Activated T-cell treated with anti-CD3 and anti-CD28 coated beads for 24 hours (primary cell): ENCODE data around the gene EPG5.
"Not testable (repeated sequence)": the region's sequence is repeated elsewhere in the genome, so short reads cannot be mapped to it uniquely, and the experiment has no call there.

Experiments used
- DNase-seq: peaks from one replicate; pipeline ENCODE4 v3.0.0-alpha.2; 2020; ENCODE audit warnings: low read depth

The EPG5 gene

DNA sequence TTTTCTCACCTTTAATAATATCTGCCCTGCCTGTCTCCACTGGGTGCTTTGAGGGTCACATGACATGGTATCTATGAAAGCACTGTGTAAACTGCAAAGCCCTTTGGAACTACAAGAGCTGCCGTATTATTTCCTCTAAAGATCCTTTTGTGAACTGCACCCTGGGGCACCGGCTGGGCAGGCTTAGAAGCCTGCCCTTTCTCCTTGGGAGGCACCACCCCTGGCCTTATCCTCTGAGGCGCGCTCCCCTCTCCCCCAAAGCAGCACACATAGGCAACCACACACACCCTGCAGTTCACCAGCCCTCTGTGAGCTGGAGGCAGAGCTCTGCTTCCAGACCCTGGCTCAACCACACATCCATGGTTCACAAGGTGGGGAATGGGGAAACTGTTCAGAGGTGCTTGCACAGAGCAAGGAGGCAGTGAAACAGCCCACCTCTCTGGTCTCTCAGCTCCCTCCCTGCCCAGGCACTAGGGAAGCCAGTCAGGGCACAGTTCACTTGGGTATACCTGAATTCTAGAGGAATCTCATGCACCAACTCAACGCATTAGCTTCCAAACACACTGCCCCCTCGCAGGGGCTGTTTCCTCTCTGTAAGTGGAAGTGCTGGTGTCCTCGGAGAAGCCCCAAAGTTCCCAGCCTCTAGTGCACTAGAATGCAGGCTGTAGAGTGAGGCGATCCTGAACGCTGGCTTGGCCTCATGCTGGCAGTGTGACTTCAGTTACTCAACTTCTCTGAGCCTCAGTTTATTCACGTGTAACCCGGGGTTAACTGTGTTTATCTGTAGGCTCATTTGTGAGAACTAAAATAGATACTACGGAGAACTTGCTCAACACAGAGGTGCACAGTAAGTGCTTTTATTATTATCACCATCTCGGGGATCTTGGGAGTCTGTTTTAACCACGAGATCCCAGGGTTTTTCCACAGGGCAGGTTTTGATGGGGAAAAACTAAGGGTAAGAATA lies 130.6 kb downstream of the EPG5 start:
- DNase-seq, result no peak

- DNase-seq, result no peak
Observed at GRCh38 chr18:45835057-45835636, 132.0 kb downstream of the EPG5 start.

- no peak for DNase-seq
Observed at GRCh38 chr18:45834306-45834705, 132.8 kb downstream of the EPG5 start.

- no peak for DNase-seq
Observed at GRCh38 chr18:45833846-45834245, 133.3 kb downstream of the EPG5 start.

DNA sequence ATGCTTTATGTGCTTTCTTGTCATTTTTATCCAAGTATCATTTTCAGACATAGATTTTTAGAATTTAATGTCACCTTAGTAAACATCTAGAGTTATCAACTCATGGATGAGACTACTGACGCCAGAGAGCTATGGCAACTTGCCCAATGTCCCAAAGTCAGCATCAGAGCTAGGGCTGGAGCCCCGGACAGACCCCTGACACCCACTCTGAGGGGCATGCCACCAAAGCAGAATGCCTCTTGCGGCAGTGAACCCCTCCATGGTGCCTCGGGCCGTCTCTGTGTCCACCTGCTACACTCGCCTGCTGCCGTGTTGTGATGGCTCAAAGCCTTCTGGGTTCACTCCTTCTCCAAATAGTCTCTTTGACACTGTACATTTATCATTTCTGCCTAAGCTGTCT lies 136.2 kb downstream of the EPG5 start:
- no peak for DNase-seq

DNA sequence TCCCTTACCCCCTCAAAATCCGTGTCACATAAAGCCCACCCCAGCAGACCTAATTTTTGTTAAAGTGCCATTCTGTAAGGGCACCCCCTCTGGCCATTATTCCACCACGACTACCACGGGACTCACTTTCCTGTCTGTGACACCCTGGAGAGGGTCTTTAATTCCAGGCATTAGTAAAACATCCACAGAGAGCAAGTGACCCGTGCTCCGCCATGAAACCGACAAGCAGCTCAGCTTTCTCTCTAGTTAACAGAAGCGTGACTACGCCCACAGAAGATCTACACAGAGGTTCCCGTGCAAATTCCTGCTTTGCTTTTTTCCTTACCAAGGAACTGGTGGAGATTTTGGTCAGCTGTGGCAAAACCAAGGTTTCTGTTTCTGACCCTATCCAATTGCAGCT lies 137.3 kb downstream of the EPG5 start:
- no peak for DNase-seq

DNA sequence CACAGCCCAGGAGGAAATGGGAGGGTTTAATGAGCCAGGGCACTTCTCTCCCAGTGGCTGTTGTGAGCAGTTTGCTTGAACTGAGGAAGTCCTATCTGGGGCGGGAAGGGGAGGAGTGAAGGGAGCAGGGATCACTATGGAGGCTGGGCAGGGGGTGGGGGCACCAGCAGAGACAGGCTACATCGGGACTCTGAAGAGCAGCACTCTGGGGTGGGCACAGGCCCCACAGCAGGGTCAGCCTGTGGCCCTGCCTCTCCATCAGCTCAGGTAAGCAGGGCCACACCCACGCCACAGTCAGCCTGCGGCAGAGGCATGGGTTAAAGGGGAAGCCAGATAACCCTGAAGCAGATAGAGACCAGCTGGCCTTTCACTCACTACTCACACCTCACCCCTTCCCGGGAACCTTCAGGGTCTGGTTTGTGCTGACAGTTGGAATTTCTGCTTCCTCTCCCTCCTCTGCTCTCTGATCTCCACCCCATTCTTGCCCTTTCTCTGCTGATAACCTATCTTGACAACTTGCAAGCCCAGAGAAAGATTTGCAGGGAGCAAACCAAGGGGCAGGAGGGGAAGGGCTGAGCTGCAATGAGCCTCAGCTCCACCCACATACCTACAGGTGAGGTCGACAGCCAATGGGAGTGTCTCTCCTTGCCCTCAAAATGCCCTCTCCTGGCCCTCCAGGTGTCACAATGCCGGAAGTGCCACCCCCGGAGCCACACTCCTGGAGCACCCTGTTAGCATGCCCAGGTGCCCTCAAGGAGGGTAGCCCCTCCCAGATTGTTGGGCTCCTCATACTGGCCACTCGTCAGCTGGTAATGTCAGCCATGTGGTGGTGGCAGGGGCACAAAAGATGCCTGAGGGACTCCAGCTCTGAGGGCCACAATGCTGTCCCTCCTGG lies 138.0 kb downstream of the EPG5 start:
- no peak for DNase-seq

GRCh38 chr18:45826716-45827115 lies 140.4 kb downstream of the EPG5 start:
- not testable (repeated sequence) for DNase-seq

- DNase-seq, result no peak
Observed at GRCh38 chr18:45826084-45826483, 141.0 kb downstream of the EPG5 start.

DNA sequence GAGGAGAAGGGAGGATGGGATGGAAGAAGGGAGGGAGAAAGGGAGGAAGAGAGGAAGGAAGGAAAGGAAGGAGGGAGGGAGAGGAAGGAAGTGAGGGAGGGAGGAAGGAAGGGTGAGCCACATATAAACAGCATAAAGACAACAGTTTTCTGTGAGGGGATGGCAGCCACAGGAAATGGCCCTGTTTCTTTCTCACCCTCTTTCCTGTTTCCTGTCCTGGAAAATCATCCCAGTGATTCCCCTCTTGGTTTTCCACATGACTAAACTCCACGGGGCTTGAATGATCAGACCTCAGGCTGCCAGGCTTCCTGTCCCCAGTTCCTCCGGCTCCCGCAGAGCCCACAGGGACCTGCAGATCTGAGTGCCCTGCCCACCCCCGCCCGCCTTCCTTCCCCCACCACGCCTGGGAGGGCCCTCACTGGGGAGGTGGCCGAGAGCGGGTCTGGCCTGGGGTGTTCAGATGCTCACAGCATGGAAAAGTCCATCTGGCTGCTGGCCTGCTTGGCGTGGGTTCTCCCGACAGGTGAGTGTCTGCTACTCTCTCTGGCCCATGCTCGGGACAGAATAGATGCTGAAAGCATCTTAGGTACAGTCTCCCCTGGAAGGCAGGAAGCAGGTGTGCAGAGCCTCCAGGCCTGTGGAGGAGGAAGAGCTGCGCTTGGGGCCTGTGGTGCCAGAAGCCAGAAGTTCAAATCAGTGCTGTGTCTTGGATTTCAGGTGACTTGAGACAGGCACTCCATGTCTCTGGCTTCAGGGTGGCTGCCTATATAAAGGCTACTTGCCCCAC lies 141.7 kb downstream of the EPG5 start, which contains the start of gene SIGLEC15:
Gene SIGLEC15, plus strand, starts transcription at position 418 of the 787 bp plus-strand sequence. Its CDS starts 54 bp downstream, at position 472.
- DNase-seq, result no peak

DNA sequence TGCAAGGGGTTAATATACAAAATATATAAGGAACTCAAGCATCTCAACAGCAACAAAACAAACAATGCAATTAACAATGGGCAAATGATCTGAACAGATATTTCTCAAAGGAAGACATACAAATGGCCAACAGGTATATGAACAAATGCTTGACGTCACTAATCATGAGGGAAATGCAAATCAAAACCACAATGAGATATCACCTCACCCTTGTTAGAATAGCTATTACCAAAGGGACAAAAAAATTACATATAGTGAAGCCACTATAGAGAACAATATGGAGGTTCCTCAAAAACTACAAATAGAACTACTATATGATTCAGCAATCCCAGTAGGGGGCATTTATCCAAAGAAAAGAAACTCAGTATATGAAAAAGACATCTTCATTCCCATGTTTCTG lies 145.4 kb downstream of the EPG5 start:
- DNase-seq, result no peak

DNA sequence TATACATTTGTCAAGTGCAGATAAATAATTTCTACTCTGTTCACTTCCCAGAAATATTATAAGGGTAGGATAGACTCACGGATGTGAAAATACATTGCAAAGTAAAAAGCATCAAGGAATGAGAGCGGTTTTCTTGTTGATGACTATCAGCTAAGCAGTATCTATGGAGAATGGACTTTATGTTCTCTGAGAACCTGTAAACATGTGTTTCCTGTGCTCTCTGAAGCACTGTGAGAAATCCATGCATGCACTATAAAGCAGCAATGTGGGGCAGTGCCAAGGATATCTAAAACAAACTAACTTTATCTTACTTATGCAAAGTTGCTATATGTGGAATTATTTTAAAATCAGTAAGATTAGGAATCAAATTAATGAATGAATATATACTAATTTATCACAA lies 146.1 kb downstream of the EPG5 start:
- no peak for DNase-seq

- DNase-seq, result no peak
Observed at GRCh38 chr18:45820106-45820745, 146.9 kb downstream of the EPG5 start.

- DNase-seq, result not testable (repeated sequence)
Observed at GRCh38 chr18:45818765-45819164, 148.4 kb downstream of the EPG5 start.

DNA sequence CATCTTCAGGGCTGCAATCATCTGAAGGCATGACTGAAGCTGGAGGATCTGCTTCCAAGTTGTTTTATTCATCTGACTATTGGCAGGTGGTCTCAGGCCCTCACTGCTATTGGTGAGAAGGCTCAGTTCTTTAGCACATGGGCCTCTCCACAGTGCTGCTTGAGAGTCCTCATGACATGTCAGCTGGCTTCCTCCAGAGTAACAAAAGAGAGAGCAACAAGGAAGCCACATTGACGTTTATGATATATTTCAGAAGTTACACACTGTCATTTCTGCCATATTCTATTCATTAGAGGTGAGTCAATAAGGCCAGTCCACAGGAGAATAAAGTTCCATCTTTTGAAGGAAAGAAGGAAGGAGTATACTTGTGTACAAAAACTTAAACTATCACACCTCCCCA lies 149.6 kb downstream of the EPG5 start:
- DNase-seq, result no peak

- not testable (repeated sequence) for DNase-seq
Observed at GRCh38 chr18:45814733-45815132, 152.4 kb downstream of the EPG5 start.

- not testable (repeated sequence) for DNase-seq
Observed at GRCh38 chr18:45807144-45807543, 160.0 kb downstream of the EPG5 start.

DNA sequence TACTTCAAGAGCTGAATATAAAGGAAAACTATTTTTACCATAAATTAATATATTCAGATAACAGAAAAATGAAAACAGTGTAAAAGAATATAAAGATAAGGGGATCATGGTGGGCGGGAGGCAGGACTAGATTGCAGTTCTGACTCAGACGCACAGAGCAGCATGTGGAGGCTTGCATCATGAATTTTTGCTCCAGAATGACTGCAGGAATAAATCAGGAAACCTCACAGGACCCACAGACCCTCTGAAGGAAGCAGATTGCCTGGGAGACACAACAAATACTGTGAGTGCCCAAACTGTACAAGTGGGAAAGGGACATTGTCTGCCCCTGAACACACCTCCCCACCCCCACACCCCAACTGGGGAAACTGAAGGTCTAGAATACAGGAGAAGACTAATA lies 160.9 kb downstream of the EPG5 start:
- DNase-seq, result no peak

DNA sequence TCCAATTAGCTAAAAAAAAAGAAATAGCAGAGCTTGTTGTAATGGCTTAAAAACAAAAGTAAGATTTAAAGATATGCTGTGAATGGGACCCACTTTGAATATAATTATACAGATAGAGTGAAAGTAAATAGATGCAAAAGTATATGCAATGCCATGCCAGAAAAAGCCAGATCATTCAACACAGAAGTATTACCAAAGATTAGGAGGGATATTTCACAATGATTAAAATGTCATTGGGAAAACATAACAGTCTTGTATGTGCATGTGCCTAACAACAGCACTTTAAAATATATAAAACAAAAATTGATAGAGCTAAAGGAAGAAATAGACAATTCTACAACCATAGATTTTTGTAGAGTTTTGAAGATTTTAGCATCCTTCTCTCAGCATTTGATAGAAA lies 161.6 kb downstream of the EPG5 start:
- DNase-seq, result no peak

DNA sequence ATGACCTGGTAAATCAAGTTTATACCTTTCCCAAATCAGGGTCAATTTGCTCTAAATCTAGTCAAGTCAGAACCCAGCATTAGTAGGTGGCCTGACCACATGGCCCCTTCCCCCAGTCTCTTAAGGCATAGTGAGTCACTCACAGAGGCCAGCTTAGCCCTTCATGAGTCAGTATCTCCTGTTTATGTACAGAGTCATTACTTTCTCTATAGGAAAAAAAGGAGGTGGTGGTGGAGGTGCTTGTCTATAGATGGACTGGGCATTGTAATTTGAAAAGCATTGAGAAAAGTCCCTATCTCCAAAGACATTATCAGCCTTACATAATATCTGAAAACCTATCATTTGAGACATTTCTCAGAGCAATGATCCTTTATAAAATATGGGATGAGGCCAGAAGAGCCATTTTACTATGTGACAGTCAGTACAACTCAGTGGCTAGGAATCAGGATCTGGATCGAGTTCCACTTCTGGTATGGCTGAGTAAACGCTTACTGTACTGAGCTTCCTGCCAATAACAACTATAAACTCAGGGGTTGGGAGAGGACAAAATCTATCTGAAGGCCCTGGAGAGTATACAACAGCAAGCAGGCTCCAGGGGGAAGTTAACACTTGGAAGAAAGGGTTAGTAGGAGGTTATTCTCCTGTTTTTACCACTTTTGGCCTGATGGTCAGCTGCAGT lies 164.2 kb downstream of the EPG5 start:
- DNase-seq, result no peak
